BE2C (cell line): ENCODE measurements around the gene GIMAP1.

Experiments used
- DNase-seq: peaks from one replicate; pipeline ENCODE4 v3.0.0-alpha.2; 2020
- H3K27me3 ChIP-seq: fragments of 250-450 bp; sonication (Bioruptor Pico); 2 replicates; pipeline ENCODE4 v1.5.1; 2020; ENCODE audit warnings: mild to moderate bottlenecking
- H3K36me3 ChIP-seq: fragments of 250-450 bp; sonication (Bioruptor Pico); 2 replicates; pipeline ENCODE4 v1.5.1; 2020; ENCODE audit warnings: mild to moderate bottlenecking
- H3K4me1 ChIP-seq: fragments of 250-450 bp; sonication (Bioruptor Pico); 2 replicates; pipeline ENCODE4 v1.5.1; 2020
- H3K4me3 ChIP-seq: 2 replicates; pipeline ENCODE4 v1.5.1; 2011; ENCODE audit warnings: low read depth, low read length
- H3K9me3 ChIP-seq: fragments of 250-450 bp; sonication (Bioruptor Pico); 2 replicates; pipeline ENCODE4 v1.5.1; 2020
- TF ChIP-seq, protein P1 (sequence below): IDR thresholded peaks from 2 replicates; pipeline ENCODE4 v1.5.1; 2012; ENCODE audit warnings: mild to moderate bottlenecking, low read depth, low read length

The GIMAP1 gene

DNA sequence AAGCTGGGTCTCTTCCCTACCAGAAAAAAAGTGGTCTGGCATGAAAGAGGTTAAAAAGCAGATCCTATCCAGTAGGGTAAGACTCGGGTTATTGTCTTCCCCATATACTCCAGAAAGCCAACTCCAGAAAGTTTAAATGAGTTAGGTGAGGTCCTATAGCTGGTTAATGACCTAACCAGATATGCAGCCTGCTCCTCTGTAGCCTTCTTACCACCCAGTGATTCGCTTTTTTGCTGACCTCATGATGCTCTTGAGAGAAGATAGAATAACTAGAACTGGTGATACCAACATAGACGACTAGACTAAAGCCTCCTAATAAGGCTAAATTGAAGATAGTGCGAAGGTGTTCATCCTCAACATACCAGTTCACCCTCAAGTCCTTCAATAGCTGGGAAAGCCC is 675 bp upstream of the GIMAP1 start:
- TF ChIP-seq, protein P1, sequence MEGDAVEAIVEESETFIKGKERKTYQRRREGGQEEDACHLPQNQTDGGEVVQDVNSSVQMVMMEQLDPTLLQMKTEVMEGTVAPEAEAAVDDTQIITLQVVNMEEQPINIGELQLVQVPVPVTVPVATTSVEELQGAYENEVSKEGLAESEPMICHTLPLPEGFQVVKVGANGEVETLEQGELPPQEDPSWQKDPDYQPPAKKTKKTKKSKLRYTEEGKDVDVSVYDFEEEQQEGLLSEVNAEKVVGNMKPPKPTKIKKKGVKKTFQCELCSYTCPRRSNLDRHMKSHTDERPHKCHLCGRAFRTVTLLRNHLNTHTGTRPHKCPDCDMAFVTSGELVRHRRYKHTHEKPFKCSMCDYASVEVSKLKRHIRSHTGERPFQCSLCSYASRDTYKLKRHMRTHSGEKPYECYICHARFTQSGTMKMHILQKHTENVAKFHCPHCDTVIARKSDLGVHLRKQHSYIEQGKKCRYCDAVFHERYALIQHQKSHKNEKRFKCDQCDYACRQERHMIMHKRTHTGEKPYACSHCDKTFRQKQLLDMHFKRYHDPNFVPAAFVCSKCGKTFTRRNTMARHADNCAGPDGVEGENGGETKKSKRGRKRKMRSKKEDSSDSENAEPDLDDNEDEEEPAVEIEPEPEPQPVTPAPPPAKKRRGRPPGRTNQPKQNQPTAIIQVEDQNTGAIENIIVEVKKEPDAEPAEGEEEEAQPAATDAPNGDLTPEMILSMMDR: no peak
- Histone ChIP-seq H3K9me3 (no peaks in the 10 kb centered on the region), H3K4me3 (no peak overlapping the region), H3K36me3 (no peaks in the 10 kb centered on the region), H3K4me1 (no peaks in the 10 kb centered on the region), H3K27me3 (peaks cover 5% of the 10 kb centered on the region)
- DNase-seq: no peak

DNA sequence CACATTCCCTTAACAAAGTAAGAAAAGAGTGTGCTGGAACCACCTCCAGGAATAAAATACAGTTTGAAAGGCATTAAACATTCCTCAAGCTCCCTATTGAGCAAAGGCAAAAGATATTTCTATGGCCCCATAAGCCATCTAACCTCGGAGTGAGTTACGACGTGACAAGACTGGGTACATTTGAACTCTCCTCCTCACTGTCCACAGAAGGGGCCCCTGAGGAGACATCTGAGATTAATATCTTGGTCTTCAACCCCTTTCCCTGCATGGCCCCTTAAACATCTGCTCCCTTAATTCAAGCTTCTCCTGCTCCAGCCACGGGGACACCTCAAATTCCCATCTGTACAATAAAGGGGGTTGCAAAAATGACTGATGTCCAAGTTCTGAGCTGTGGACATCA is 526 bp downstream of the GIMAP1 start:
- H3K4me3 ChIP-seq: no peak overlapping the region
- TF ChIP-seq, protein P1: no peak
- DNase-seq: no peak
- no peaks in the 10 kb centered on the region for H3K9me3 ChIP-seq
- no peaks in the 10 kb centered on the region for H3K36me3 ChIP-seq
- peaks cover 6% of the 10 kb centered on the region for H3K27me3 ChIP-seq
- no peaks in the 10 kb centered on the region for H3K4me1 ChIP-seq

DNA sequence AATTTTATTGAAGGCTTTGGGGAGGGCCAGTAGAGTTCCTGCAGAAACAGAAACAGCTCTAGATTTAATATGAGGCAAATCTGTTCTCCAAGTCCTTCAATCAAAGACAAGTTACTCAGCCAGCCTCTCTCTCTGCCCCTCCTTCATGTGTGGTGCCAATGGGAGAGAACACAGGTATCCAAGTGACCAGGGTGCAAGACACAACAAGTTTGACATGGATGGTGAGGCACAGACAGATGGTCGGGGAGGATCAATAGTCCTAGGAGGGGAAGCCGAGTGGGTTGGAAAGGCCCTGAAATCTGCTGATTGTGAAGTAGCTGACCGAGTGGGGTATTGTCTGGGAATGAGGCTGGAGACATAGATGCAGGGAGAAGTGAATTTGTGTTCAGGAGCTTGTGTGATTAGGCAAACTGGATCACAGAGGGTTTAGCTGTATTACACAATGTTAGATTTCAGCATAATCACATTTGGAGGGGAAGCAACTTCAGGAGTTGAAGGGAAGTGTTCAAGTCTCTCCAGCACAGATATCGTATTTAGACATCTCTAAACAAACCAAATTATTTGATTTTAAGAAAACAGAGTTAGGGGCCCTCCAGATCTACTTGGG is 1.5 kb downstream of the GIMAP1 start:
- no peaks in the 10 kb centered on the region for H3K36me3 ChIP-seq
- H3K4me1 ChIP-seq: no peaks in the 10 kb centered on the region
- DNase-seq: no peak
- no peaks in the 10 kb centered on the region for H3K9me3 ChIP-seq
- H3K27me3 ChIP-seq: peaks cover 11% of the 10 kb centered on the region
- H3K4me3 ChIP-seq: no peak overlapping the region
- TF ChIP-seq, protein P1: no peak

DNA sequence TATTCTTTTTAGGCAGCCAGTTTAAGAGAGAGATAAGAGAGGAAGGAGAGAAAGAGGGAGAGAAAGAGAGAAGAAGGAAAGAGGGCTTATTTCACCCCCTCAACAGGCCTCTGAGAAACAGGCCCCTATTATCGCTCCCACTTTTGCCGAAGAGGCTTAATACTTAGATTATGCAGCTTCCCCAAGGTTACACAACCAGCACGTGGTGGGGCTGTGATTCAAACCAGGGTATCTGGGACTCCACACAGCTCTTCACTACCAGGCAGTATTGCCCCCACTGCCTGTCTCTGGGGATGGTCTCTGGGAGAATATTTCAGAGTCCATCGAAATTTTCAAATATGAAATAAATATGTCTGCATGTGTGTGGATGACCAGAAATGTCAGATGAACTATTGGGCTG is 3.0 kb downstream of the GIMAP1 start:
- Histone ChIP-seq H3K9me3 (no peaks in the 10 kb centered on the region), H3K4me1 (no peaks in the 10 kb centered on the region), H3K27me3 (peaks cover 11% of the 10 kb centered on the region), H3K36me3 (no peaks in the 10 kb centered on the region), H3K4me3 (no peak overlapping the region)
- TF ChIP-seq, protein P1: no peak
- DNase-seq: no peak

DNA sequence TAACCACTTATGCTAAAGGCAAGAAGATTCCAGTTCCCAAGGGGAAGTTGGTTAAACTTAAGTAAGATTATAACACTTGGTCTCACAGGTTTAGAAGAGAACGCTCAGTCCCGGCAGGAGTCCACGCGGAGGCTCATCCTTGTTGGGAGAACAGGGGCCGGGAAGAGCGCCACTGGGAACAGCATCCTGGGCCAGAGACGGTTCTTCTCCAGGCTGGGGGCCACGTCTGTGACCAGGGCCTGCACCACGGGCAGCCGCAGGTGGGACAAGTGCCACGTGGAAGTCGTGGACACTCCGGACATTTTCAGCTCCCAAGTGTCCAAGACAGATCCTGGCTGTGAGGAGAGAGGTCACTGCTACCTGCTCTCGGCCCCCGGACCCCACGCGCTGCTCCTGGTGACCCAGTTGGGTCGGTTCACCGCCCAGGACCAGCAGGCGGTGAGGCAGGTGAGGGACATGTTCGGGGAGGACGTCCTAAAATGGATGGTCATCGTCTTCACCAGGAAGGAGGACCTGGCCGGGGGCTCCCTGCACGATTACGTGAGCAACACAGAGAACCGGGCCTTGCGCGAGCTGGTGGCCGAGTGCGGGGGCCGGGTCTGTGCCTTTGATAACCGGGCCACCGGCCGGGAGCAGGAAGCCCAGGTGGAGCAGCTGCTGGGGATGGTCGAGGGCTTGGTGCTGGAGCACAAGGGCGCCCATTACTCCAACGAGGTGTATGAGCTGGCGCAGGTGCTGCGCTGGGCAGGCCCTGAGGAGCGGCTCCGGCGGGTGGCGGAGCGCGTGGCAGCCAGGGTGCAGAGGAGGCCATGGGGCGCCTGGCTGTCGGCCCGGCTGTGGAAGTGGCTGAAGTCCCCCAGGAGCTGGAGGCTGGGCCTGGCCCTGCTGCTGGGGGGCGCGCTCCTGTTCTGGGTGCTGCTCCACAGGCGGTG is 3.8 kb downstream of the GIMAP1 start:
- H3K27me3 ChIP-seq: peaks cover 11% of the 10 kb centered on the region
- DNase-seq: no peak
- no peaks in the 10 kb centered on the region for H3K9me3 ChIP-seq
- H3K4me3 ChIP-seq: no peak overlapping the region
- no peaks in the 10 kb centered on the region for H3K4me1 ChIP-seq
- TF ChIP-seq, protein P1: no peak
- no peaks in the 10 kb centered on the region for H3K36me3 ChIP-seq

DNA sequence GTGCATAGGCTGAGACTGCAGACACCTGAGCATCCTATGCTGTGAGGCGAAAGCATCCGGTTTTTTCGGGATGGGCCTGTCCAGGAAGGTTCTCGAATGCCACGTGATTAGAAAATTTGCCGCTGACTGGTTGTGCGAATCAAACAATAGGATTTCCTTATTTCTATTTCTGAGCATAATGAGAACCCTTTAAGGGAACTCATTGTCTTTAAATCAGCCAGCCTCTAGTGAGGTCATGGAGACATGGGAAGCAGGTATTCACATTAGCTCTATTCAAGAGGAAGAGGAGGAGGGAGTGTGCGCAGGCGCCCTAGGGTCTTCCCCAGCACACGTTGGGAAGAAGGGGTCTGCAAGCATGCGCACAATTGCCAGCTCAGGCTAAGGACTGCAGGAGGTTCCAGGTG is 5.6 kb downstream of the GIMAP1 start:
- peaks cover 15% of the 10 kb centered on the region for H3K27me3 ChIP-seq
- no peak for DNase-seq
- TF ChIP-seq, protein P1: no peak
- no peaks in the 10 kb centered on the region for H3K4me1 ChIP-seq
- no peaks in the 10 kb centered on the region for H3K36me3 ChIP-seq
- H3K4me3 ChIP-seq: no peak overlapping the region
- H3K9me3 ChIP-seq: no peaks in the 10 kb centered on the region
